Cerebellar cortex (tissue), 1 donor: ENCODE results near the gene KLHL36.
"Not testable (repeated sequence)": the region's sequence is repeated elsewhere in the genome, so short reads cannot be mapped to it uniquely, and the experiment has no call there.

Source experiments
- DNase-seq: peaks from one replicate; pipeline ENCODE4 v3.0.0-alpha.2; 2015; ENCODE audit warnings: low spot score

Gene KLHL36

DNA sequence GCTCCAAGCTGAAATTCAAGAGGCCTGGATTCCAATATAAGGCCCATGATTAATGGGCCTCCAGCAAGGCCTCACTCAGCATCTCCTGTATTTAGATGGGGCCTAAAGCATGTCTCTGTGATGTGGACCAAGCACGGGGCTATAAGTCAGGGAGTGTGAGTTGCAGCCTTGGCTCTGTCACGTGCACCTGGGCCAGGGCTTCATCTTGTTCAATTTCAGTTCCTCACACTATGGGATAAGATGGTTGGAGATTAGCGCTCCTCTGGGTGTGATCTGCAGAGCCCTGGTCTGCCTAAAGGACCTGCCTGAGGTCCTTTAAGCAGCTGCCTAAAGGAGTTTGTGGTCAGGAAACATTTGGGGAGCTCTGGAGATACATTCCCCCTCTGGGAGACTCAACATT is 25.2 kb downstream of the KLHL36 start:
- DNase-seq, result no peak

DNA sequence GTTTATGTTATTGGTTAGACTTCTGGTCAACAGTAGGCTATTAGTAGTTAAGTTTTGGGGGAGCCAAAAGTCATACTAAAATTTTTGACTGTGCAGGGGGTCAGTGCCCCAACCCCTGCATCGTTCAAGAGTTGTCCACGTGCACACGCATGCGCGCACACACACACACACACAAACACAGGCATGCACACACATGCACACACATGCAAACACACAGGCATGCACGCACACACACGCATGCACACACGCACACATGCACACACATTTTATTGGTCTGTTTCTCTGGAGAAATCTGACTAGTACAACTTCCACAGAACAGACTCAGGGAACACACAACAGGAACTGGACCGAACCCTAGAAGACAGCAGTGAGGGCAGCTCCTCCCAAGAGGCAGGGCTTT is 27.1 kb downstream of the KLHL36 start:
- DNase-seq, result no peak

DNA sequence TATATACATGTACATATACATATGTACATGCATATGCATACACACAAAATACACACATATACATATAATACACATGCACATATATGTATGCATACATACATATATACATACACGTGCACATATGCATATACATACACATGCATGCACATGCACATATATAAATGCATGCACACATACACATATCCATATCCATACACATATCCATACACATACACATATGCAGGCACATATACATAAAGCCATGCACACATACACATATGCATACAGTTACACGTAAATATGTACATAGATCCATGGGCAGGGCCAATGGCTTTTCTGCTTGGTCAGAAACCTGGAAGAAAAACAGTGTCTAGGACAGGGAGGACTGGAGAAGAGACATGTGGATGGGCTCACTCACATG is 27.6 kb downstream of the KLHL36 start:
- DNase-seq, result no peak

DNA sequence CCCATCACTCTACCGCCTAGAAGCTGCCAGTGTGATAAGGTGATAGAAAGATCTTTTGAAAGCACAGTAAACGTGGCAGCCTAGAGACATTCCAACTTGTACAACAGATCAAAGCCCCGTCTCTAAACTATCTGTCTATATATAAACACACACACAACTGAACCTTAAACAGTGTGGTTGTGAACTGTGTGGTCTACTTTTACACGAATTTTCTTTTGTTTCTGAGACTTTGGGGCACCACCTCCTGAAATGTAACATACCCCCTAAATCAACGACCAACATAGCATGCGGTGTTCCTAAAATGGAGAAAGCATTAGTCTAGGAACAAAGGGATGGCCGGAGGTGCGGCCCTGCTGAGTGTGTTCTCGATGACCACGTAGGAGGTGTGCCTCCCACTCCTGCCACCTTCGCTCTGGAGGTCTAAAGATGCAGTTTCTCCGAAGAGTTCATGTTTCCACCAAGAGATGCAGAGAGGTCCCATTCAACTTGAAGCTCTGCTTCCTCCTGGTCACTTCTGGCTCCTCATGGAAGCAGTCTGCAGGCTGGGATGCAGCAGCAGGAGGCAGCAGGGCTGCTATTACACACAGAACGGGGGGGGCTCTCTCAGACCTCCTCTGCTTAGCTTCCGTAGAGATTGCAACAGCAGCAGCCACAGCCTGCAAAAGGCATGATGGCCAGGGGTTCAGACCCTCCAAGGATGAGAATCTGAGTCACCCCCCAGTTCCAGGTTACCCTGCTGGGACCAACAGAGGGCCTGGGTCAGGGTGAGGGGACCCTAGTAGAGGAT is 28.9 kb downstream of the KLHL36 start:
- no peak for DNase-seq

DNA sequence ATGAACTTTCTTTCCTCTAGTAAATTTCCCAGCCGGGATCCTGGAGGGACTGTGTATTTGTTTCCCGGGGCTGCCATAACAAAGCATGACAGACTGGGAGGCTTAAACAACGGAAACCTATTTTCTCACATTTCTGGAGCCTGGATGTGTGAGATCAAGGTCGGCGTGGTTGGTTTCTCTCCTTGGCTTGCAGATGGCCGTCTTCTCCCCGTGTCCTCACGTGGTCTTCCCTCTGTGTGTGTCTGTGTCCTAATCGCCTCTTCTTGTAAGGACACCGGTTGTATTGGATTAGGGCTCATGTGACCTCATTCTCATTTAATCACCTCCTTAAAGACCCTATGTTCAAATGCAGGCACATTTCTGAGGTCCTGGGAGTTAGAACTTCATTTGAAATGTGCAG is 29.5 kb downstream of the KLHL36 start:
- DNase-seq, result no peak

DNA sequence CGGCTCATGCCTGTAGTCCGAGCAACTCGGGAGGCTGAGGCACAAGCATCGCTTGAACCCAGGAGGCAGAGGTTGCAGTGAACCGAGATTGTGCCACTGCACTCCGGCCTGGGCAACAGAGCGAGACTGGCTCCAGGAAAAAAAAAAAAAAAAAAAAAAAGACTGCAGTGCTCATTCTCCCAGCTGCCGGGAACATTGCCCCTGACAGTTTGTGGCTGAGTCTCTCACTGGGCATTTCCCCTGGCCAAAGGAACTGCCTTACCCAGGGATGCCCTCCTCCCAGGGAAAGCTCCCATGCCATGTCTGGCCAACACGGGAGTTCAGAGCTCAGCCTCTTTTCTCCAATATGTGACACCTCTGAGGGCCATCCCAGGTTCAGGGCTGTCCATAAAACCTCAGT is 30.2 kb downstream of the KLHL36 start:
- DNase-seq, result no peak

DNA sequence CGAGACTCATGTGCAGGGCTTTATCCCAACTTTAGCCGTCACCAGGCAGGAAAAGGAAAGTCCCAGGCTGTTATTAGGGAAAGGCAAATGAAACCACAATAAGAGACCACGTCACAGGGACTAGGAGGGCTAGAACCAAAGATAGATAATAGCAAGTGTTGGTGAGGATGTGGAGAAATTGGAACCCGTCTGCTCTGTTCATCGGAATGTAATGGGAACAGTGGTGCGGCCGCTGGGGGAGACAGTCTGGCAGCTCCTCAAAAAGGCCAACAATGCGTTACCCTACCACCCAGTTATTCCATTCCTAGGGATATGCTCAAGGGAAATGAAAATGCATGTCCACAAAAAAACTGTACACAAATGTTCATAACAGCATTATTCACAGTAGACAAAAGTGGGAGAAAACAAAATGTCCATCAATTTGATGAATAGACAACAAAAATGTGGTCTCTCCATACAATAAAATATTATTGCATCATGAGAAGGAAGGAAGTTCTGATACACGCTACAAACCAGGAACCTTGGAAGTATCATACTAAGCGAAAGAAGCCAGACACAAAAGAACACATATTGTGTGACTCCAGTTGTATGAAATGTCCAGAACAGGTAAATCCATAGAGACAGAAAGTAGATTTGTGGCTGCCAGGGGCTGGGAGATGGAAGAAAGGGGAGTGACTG is 32.0 kb downstream of the KLHL36 start:
- DNase-seq, result no peak

DNA sequence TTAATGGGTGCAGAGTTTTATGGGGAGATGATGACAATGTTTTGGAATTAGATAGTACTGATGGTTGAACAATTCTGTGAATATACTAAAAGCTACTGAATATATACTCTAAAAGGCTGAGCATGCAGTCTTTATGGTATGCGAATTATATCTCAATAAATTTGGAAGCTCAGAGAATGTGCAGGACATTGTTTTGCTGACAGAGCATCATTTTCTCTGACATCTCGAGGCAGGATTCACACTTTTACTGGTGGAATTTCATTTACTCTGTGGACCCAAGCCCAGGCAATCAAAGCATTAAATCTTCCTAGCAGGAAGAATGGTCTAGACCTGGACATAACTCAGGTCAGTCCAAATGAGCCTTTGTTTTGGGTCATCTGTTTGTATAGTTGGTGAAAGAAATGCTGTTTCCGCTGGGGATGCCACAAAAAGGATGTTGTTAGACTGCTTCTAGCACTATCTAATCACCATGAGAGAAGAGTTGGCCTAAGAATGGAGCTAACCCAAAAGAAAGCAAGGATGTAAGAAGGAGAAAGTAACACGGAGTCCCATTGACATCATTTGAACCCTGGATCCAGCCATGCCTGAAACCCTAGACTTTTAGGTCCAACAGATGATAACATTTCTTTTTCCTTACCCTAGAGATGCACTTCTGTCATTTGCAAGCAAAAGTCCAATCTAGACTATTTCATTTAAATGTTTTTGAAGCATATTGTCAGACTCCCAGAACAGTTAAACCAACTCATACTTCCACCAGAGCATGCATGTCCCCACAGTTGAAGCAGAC is 32.7 kb downstream of the KLHL36 start:
- no peak for DNase-seq

DNA sequence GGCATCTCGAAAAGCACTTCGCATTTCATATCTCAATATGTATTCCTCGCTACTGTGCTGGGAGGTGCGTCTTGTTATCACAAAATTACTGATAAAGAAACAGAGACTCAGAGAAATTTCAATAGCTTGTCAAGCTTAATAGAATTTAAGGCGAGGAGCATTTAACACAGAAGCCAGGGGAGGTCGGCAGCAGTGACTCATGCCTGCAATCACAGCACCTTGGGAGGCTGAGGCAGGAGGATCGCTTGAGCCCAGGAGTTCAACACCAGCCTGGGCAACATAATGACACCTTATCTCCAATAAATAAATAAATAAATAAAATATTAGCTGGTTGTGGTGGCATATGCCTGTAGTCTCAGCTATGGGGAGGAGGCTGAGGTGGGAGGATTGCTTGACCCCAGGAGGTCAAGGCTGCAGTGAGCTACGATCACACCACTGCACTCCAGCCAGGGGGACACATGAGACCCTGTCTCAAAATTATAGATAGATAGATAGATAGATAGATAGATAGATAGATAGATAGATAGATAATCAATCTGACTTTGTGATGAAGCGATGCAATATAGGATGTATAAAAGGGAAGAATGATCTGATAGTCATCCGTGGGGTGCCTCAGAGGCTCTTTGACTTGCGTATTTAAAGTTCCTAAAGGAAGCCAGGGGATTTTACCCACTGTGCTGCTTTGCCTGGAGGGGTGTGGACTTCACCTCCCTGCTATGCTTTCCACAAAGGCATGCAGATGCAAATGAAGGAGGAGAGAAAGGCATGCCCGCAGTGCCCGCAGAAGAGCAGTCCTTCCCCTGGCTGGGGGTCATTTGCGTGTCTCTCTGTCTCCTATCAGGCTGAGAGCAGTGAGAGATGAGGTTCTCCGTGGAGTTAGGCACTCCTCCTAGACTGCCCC is 35.6 kb downstream of the KLHL36 start:
- no peak for DNase-seq

DNA sequence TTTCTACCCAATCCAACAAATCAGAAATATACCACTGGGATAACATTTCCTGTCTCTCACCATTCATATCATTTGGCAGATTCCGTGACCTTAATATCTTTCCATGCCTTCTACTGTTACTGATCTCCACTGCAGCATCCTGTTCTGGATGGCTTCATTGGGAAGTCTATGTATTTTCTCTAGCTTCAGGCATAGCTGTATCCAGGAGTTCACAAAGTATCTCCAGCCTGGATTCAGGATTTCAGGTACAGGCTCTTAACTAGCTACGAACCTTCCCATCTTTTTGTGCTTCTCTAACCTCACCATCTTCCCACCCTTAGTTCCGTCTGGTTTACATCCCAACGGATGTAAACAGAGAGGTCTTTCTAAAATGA is 36.3 kb downstream of the KLHL36 start:
- DNase-seq, result no peak

DNA sequence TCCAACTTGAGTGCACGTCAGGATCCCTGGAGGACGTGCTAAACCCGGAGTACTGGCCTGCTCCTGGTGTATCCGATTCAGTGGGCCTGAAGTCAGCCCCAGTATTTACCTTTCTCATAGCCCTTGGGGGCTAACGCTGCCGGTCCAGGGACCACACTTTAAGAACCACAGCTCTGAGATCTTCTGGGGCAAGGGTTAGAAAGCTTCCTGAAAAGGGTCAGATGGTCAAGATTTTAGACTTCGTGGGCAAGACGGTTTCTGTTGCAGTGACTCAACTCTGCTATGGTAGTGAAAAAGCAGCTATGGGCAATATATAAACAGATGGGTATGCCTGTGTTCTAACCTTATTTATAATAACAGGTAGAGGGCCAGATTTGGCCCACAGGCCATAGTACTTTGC is 36.9 kb downstream of the KLHL36 start:
- no peak for DNase-seq

DNA sequence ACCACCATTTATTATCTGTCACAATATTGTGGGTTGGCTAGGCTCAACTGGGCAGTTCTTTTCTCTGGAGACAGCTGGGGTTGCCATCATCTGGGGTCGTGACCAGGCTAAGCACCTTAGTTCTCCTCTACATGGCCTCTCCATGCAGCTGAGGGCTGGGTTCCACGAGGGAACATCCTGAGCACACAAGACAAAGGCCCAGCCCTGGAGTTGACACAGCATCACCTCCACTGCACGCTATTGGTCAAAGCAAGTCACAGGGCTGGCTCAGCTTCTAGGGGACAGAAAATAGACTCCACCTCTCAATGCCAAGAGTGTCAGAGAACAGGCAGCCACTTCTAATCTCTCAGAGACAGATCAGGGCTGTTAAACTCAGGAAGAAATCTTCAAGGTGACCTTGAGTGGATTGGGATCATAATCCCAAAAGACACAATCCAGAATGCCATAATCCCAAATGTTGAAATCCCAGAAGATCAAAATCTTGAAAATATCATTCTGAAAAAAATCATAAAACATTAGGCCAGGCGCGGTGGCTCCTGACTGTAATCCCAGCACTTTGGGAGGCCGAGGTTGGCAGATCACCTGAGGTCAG is 38.5 kb downstream of the KLHL36 start:
- no peak for DNase-seq

DNA sequence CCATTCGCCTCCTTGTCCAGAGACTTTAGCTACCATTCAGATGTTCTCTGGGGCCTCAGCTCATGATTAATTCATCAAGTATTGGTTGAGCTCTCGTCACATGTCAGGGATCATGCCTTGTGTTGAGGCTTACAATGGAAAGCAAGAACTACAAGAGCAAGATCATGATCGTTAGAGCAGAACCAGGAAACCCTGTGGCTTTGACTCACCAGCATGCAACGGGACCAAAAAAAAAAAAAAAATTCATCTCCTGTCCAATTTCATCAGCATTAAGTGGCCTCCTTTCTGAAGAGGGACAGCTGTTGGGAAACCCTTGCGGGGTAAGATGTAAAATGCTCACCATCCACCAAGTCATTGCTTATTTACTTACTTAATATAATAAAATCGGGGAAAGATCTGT is 39.4 kb downstream of the KLHL36 start:
- DNase-seq, result no peak

DNA sequence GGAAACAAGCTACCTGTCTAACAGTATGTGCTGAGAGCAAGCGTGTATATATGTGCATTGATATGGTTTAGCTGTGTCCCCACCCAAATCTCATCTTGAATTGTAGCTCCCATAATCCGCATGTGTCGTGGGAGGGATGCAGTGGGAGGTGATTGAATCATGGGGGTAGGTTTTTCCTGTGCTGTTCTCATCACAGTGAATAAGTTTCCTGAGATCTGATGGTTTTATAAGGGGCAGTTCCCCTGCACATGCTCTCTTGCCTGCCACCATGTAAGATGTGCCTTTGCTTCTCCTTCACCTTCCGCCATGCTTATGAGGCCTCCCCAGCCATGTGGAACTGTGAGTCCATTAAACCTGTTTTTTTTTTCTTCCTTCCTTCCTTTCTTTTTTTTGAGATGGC is 39.9 kb downstream of the KLHL36 start:
- DNase-seq, result not testable (repeated sequence)

DNA sequence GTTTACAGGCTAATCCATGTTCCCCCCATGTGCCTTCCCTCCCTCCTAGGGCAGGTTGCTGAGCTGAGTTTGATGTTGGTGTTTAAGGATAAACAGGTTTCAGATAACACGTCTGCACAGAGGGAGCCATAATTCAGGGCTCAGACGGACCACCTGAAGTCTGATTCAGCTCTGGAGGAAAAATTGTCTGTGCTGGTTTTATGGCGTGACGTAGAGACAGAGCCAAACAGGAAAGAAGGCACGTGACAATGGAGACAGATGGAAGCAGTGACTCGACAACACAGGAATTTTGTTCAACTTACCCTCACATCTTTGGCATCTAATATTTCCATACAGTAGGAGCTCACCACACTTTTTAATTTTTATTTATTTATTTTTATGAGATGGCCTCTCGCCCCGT is 40.8 kb downstream of the KLHL36 start:
- no peak for DNase-seq

DNA sequence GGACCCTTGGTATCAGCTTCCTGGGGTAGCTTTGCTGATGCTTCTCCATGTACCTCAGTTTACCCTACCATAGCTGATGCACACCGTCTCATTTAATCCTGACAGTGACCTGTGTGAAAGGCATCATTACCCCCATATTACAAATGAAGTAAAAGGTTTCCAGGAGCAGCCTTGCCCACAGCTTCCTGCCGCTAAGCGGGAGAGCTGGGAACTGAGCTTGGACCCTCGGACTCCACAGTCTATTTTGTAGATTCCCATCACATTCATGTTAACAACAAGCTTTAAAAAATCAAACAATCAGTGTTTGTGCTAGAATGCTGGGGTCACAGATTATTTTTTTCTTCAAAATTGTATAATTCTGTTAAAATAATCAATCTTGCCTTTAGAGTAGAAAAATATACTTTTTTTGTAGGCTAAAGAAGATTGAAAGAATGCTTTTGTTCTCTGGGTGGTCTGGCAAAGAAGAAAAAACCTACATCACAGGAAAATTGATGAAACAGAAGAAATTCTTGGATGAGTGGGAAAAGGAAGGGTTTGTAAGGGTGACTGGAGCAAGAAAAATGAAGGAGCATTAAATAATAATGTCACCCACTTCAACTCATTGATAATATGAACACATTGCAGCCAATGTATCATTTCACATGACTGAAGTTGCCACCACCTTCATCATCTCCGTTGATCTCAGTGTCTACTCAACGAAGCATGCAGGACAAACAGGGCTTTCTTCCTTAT is 41.9 kb downstream of the KLHL36 start:
- DNase-seq, result no peak

DNA sequence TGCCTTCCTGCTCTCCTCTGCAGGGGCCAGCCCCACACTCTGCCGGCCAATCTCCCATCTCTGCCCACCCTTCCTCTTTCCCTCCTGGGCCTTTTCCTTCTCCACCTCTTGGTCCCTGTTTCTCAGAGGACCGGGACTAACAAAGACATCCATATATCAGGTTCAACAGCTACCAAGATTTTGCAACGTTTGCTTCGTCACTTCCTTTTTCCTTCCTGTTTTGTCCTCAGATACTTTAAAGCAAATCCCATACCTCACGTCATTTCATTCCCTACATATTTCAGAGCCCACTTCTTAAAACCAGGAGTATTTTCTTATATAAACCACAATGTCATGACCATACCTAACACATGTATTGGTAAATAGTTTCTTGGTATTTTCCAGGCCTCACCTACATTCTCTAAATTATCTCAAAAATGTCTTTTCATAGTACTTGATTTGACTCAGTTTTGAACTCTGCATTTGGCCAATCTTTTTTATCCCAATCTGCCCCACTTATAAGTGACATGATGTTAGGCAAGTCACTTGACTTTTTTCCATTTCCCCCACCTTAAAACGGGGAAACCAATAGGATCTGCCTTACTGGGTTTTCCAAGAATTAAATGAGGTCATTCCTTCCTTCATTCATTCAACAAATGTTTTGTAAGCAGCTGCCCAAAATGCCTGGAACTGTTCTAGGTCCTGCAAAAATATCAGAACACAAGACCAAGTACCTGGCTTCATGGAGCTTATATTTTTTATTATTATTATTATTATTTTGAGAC is 44.3 kb downstream of the KLHL36 start:
- DNase-seq, result no peak

DNA sequence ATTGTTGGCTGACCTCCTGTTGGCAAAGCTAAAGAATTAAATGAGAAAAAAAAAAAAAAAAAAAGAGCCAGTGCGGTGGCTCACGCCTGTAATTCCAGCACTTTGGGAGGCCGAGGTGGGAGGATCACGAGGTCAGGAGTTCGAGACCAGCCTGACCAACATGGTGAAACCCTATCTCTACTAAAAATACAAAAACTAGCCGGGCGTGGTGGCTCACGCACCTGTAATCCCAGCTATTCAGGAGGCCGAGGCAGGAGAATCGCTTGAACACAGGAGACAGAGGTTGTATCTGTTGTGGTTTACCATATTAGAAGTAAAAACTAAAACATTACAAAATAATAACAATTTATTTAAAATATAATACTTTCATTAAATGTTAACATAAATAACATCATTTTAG is 45.6 kb downstream of the KLHL36 start:
- DNase-seq, result not testable (repeated sequence)

DNA sequence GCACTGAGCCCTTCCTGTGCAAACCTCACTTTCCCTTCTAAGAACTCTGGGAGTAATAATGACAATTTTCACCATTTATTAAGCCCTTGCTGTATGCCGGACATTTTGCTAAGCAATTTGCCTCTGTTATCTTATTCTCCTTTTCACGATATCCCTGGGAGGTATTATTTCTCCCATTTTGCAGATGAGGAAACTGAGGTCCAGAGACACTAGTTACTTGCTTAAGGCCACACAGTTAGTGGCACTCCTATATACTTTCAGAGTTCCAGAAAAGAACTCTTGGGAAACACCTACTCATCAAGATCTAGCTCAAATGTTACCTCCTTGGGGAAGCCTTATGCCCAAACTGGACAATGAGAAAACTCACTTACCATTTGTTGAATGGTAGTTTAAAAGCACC is 46.7 kb downstream of the KLHL36 start:
- DNase-seq, result no peak

DNA sequence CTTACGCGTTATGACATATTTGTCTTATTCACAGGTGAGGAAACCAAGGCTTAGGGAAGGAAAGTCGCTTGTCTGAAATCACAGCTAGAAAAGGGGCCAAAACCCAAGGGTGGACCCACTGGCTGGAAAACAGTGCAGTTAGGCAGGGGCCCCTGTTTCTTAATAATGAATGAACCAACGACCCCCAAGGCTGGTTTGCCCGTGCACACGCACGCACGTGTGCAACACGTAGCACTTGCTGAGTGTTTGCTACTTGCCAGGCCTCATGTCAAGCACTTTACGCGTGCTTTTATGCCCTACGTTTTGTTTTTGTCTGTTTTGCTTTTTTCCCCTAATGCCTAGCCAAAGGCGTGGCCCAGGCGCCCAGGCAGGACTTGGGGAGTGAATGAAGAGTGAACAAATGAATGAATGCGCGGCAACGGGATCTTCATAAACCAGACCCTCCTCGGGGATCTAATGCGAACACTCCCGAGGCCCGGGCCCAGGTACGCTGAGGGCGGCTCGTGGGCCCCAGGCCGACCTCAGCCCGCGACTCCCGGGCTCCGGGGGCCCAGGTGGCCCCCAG is 50.9 kb downstream of the KLHL36 start:
- DNase-seq, result no peak
